Nephron (organoid): ENCODE results near the gene FBXO10.

Experiments used
- H3K27ac Mint-ChIP-seq, 3 experiments: 2 replicates each; pipeline ENCODE4 v1.8.0; 2020; ENCODE audit warnings: mixed read lengths in 3 of 3, mild to moderate bottlenecking in 2 of 3, moderate library complexity in 1 of 3
- H3K27me3 Mint-ChIP-seq: 2 replicates; pipeline ENCODE4 v1.8.0; 2021; ENCODE audit warnings: low read depth, mild to moderate bottlenecking, moderate library complexity, mixed read lengths
- H3K36me3 Mint-ChIP-seq: 2 replicates; pipeline ENCODE4 v1.8.0; 2020; ENCODE audit warnings: low read depth, mixed read lengths
- H3K4me1 Mint-ChIP-seq: 2 replicates; pipeline ENCODE4 v1.8.0; 2020; ENCODE audit warnings: mixed read lengths
- H3K4me3 Mint-ChIP-seq, 3 experiments: 2 replicates each; pipeline ENCODE4 v1.8.0; 2020; ENCODE audit warnings: mild to moderate bottlenecking in 3 of 3, mixed read lengths in 3 of 3, moderate library complexity in 2 of 3
- H3K9me3 Mint-ChIP-seq: 2 replicates; pipeline ENCODE4 v1.8.0; 2020; ENCODE audit warnings: mixed read lengths
- TF ChIP-seq, protein P1 (sequence below), 3 experiments: fragments of 200-600 bp; sonication (generic); IDR thresholded peaks; one replicate each; pipeline ENCODE4 v1.5.0; 2021; ENCODE audit warnings: antibody characterized with exemption in 3 of 3; ENCODE audit not compliant: unreplicated experiment in 3 of 3

FBXO10 gene

DNA sequence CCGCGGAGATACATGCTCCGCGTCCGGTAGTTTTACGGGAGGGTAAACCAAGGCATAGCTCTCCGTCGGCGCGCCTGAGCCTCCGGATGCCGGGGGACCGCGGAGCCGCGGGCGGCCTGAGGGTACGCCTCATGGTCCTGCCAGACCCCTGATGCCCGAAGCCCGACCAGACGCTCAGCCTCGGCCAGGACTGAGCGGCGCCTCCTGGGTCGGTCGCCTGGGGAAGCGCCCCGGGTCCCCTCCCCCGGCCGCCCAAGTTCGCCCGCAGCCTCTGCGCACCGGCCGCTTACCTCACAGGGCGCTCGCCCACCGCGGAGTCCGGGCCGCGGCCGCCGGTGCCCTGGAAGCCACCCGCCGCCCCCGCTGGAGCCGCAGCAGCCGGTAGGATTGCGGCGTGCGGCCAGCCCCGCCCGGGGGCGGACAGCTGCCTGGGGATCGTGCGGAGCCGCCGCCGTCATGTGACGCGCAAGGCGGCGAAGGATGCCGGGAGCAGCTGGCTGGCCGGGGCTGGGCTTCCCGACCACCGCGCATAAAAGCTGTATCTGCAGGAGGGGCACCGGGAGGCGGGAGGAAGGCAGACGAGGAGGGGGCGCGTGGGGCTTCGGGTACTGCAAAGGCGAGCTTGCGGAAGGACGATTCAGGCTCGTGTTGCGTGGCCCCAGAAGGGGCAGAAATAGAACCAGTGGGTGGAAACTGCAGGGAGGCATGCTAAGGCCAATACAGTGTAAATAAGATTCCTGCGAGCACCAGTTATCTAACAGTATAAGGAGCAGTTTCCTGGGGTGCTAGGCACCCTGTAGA lies at the start of gene FBXO10:
TSS of gene FBXO10 (minus strand) at position 460 of the 801 bp plus-strand sequence. CDS start 34,612 bp downstream, outside the sequence.
- Mint-ChIP-seq H3K4me1 (peaks cover 61% of the 10 kb centered on the region), H3K27me3 (no peaks in the 10 kb centered on the region), H3K9me3 (no peaks in the 10 kb centered on the region), H3K4me3 (peak within 1 kb of the TSS; percentile 93 to 97 (median 94)), H3K27ac (peak within 1 kb of the TSS; percentile 92 to 98 (median 97)), H3K36me3 (peaks cover 9% of the 10 kb centered on the region)
- TF ChIP-seq, protein P1, sequence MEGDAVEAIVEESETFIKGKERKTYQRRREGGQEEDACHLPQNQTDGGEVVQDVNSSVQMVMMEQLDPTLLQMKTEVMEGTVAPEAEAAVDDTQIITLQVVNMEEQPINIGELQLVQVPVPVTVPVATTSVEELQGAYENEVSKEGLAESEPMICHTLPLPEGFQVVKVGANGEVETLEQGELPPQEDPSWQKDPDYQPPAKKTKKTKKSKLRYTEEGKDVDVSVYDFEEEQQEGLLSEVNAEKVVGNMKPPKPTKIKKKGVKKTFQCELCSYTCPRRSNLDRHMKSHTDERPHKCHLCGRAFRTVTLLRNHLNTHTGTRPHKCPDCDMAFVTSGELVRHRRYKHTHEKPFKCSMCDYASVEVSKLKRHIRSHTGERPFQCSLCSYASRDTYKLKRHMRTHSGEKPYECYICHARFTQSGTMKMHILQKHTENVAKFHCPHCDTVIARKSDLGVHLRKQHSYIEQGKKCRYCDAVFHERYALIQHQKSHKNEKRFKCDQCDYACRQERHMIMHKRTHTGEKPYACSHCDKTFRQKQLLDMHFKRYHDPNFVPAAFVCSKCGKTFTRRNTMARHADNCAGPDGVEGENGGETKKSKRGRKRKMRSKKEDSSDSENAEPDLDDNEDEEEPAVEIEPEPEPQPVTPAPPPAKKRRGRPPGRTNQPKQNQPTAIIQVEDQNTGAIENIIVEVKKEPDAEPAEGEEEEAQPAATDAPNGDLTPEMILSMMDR (IDR thresholded peaks at IDR 0.05; ENCODE audit: unreplicated experiment in 3 of 3) = no peak

GRCh38 chr9:37625758-37626147 lies 49.6 kb upstream of the FBXO10 start:
- Mint-ChIP-seq H3K27me3 (peaks cover 3% of the 10 kb centered on the region), H3K4me3 (no peak overlapping the region), H3K27ac (no peak overlapping the region), H3K4me1 (peaks cover 45% of the 10 kb centered on the region), H3K36me3 (no peaks in the 10 kb centered on the region), H3K9me3 (no peaks in the 10 kb centered on the region)
- TF ChIP-seq, protein P1 (IDR thresholded peaks at IDR 0.05; ENCODE audit: unreplicated experiment in 3 of 3) = no peak

DNA sequence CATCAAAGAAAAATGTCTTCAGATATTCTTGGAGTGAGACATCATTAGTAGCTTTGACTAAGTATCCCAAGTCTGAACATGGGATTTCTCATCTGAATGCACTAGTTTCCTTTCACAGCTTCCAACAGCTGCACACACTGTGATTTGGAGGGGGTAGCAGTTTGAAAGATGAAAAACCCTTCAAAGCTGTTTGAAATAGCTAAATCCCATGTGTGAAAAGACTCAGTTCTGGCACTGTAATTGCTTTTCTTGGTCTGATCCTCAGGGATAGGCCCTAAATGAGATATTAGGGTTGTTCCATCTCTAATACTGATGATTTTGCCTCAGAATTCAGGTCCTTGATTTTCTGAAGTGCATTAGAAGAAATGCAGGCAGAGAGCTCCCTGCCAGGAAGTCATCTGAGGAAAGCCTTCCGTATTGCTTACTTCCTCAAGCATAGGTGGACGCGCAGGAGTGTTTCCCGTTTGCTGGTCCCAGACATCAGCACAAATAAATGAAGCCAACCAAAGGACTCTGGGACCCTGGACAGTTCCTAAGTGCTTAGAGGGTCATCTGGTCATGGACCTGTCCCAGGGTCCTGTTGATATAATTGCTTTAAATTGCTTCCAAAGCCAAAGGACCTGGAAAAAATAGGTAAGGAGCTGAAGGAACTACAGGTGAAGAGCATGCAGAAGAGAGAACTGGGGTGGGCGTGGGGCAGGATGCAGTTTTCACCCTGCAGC lies 49.0 kb upstream of the FBXO10 start:
- TF ChIP-seq, protein P1 (IDR thresholded peaks at IDR 0.05; ENCODE audit: unreplicated experiment in 3 of 3) = no peak
- Mint-ChIP-seq H3K27me3 (peaks cover 3% of the 10 kb centered on the region), H3K4me3 (no peak overlapping the region), H3K4me1 (peaks cover 50% of the 10 kb centered on the region), H3K36me3 (no peaks in the 10 kb centered on the region), H3K27ac (no peak overlapping the region), H3K9me3 (no peaks in the 10 kb centered on the region)

- no peaks in the 10 kb centered on the region for H3K9me3 Mint-ChIP-seq
- peaks cover 3% of the 10 kb centered on the region for H3K27me3 Mint-ChIP-seq
- TF ChIP-seq, protein P1 (IDR thresholded peaks at IDR 0.05; ENCODE audit: unreplicated experiment in 3 of 3) = no peak
- peaks cover 60% of the 10 kb centered on the region for H3K4me1 Mint-ChIP-seq
- H3K4me3 Mint-ChIP-seq = no peak overlapping the region
- no peaks in the 10 kb centered on the region for H3K36me3 Mint-ChIP-seq
- H3K27ac Mint-ChIP-seq = no peak overlapping the region
Measured at GRCh38 chr9:37624073-37624472, 47.9 kb upstream of the FBXO10 start.

GRCh38 chr9:37623267-37623666 lies 47.1 kb upstream of the FBXO10 start:
- H3K4me3 Mint-ChIP-seq = no peak overlapping the region
- TF ChIP-seq, protein P1 (IDR thresholded peaks at IDR 0.05; ENCODE audit: unreplicated experiment in 3 of 3) = no peak
- peaks cover 3% of the 10 kb centered on the region for H3K27me3 Mint-ChIP-seq
- no peaks in the 10 kb centered on the region for H3K36me3 Mint-ChIP-seq
- H3K9me3 Mint-ChIP-seq = no peaks in the 10 kb centered on the region
- H3K27ac Mint-ChIP-seq = peak overlapping the region in 1 of 3 experiments; percentile 36
- peaks cover 65% of the 10 kb centered on the region for H3K4me1 Mint-ChIP-seq
